Right ventricle myocardium superior (tissue), 1 donor: ENCODE results near the gene NPS. TPM values are rescaled to one million over a fixed set of nuclear protein-coding genes. Genes with fewer than 3 reads are reported as not detected.

Source experiments
- ATAC-seq: fragments of 200-7000 bp; cut with Tn5 transposase; one replicate; pipeline ENCODE4 v1.9.1; 2020; ENCODE audit warnings: mild to moderate bottlenecking; ENCODE audit not compliant: poor library complexity
- DNase-seq: peaks from one replicate; pipeline ENCODE4 v3.0.0-alpha.2; 2020
- intact Hi-C: fragments of 100-400 bp; cut with DNase I; formaldehyde crosslinking; loops from one replicate; pipeline ENCODE4 v1.11.2; 2022
- total RNA-seq: library from RNA; stranded (reverse); fragmentation: NEBNext Ultra II Directional; extraction: Animal tissue kit (Norgen Biotek cat#: 25700); gene quantifications from one replicate; pipeline ENCODE4 v1.2.1, GENCODE V29; 2021
- donor health status: DM: no; HTN: yes; CAD: no; lungs with severe emphysema.

Gene NPS
- total RNA-seq, 1 donor from 2014 or later: not detected

GRCh38 chr10:127552446-127552845 is 3.3 kb downstream of the NPS start:
- ATAC-seq (no peak), DNase-seq (no peak)
- intact Hi-C loops: no loop called here

- no peak for DNase-seq
- intact Hi-C loops: no loop called here
- no peak for ATAC-seq
Measured at GRCh38 chr10:127553417-127553816, 4.3 kb downstream of the NPS start.

GRCh38 chr10:127556916-127557315 is 7.8 kb downstream of the NPS start:
- DNase-seq (no peak), ATAC-seq (no peak)
- intact Hi-C loops: no loop called here

DNA sequence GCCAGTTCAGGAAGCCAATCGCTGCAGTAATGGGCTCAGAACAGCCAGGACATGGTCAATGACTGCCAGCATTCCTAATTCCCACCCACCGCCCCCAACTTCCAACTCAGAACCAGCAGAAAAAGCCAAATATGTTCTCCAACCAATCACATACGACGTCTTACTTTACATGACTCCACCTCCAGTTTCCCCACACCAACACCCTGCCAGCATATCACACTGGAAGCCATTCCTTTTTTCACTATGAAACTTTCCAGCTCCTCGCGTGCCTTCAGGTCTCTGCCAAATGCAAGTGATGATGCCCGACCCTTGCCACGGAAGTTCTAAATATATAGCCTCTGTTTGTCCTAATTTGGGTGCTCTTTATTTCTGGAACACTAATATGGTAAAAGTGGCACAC is 12.5 kb downstream of the NPS start:
- ATAC-seq (no peak), DNase-seq (no peak)
- intact Hi-C loops: no loop called here

DNA sequence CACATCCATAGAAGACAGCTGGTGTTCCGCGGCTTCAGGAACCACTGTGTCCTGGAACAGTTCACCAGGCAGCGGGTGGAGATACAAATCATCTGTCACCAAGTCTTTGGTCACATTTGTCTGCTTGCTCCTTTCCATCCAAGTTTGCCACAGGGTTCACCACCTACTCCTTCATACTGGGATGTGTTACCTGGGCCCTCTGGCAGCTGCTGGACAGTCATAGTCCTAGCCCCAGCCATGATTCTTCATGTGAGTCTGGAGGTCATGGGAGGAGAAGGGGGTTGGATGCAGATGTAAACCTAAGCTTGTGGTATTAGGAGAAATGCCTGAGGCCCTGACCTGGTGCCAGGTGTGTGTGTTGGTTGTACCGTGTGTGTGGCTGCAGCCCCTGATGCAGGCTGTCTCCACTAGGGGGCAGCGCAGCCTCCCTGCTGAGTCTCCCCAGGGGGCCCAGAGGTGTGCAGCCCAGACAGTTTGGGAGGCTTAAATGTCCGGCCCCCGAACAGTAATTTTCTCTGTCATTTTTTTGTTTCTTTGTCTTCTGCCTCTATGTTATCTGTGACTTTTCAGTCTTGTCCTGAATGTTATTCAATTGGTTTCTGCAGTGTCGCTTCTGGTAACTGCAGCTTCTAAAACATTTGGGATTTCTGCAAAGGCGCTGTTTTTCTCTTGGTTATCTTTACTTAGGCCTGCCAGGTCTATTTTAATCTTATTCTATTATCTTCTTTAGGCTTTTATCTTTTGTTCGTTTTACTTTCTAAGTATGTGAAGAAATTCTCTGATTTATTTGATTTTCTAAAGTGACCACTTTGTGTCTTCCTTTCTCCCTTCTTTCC is 14.8 kb downstream of the NPS start:
- ATAC-seq: no peak
- intact Hi-C loops: no loop called here
- DNase-seq: no peak

- DNase-seq (no peak), ATAC-seq (no peak)
- intact Hi-C loops: no loop called here
Measured at GRCh38 chr10:127564644-127565043, 15.5 kb downstream of the NPS start.

DNA sequence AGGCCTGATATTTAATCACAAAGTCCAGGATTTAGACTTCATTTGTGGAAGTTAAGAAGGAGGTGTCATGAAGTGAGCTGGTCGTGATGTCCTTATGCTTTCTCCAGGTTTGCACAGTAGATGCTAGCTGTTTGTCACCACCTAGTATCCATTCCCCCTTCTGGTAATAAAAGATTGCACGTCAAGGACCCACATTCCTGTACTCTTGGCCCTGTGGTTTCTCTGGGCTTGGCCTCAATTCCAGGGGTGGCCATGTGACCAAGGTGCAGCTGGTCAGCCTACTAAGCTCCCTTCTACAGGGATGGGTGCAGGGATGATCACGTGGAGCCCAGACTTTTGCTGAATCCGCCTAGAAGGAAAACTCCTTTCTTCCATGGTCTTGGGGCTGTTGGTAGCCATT is 16.5 kb downstream of the NPS start:
- no peak for DNase-seq
- intact Hi-C loops: no loop called here
- ATAC-seq: no peak

- intact Hi-C loops: no loop called here
- ATAC-seq (no peak), DNase-seq (no peak)
Measured at GRCh38 chr10:127569210-127569609, 20.1 kb downstream of the NPS start.

GRCh38 chr10:127570036-127570435 is 20.9 kb downstream of the NPS start:
- ATAC-seq (no peak), DNase-seq (no peak)
- intact Hi-C loops: no loop called here

GRCh38 chr10:127571386-127571785 is 22.3 kb downstream of the NPS start:
- DNase-seq: no peak
- ATAC-seq: no peak
- intact Hi-C loops: no loop called here

DNA sequence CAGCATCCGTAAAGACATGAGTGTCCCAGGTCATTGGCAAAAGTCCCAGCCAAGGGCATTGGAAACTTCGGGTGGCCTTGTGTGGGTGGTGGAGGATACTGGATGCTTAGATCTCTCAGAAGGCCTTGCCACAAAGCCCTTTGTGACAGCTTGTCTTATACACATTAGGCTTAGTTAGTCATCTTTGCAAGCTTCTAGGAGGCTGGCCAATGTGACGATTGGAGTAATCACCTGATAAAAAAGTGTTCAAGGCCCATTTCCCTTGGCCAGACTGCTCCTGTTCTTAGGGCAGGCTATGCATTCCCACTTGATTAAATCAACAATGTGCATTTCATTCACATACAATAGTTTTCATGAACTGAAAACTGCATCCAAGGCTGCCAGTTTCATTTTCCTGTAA is 26.9 kb downstream of the NPS start:
- ATAC-seq (no peak), DNase-seq (no peak)
- intact Hi-C loops: no loop called here

DNA sequence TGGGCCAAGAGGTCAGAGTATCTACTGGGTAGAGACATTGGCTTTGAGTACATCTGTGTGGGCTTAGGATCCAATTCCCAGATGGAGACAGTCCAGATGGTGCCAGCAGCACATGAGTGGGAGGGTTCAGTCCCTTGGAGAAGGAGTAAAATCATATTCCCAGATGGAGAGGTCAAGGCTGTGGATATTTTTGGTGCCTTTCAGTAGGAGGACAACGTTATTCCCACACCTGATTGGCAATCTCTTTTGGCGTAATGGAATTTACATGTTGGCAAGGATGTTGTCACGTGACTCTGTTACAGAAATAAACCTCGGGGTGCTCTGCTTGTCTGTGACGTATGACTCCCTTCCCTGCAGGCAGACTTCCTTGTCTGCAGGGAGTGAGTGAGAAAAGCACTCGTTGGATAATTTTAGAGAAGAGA is 27.6 kb downstream of the NPS start:
- intact Hi-C loops: no loop called here
- ATAC-seq (no peak), DNase-seq (no peak)

- ATAC-seq (no peak), DNase-seq (no peak)
- intact Hi-C loops: no loop called here
Measured at GRCh38 chr10:127577376-127578258, 28.5 kb downstream of the NPS start.

- intact Hi-C loops: no loop called here
- no peak for DNase-seq
Measured at GRCh38 chr10:127578259-127578960, 29.3 kb downstream of the NPS start.

DNA sequence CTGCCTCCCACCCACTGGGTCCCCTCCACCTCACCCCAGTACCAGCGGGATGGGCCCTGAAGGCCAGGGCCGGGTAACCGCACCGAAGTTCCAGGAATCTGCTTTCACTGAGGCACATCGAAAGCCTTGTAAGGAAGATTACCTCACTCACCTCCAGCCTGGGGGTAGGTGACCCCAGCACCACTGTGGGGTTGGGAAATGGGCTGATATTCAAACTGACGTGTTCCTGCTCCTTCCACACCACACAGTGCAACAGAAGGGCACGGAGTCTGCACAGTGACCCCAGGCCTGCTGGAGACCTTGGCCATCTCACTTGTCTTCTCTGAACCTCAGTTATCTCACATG is 29.8 kb downstream of the NPS start:
- DNase-seq (no peak), ATAC-seq (no peak)
- intact Hi-C loops: no loop called here

More at GRCh38 chr10:127578259-127578960, 29.3 kb downstream of the NPS start:
- ATAC-seq: no peak

- DNase-seq (no peak), ATAC-seq (no peak)
- intact Hi-C loops: no loop called here
Measured at GRCh38 chr10:127579640-127580039, 30.5 kb downstream of the NPS start.

- intact Hi-C loops: no loop called here
- ATAC-seq (no peak), DNase-seq (no peak)
Measured at GRCh38 chr10:127580822-127581221, 31.7 kb downstream of the NPS start.

DNA sequence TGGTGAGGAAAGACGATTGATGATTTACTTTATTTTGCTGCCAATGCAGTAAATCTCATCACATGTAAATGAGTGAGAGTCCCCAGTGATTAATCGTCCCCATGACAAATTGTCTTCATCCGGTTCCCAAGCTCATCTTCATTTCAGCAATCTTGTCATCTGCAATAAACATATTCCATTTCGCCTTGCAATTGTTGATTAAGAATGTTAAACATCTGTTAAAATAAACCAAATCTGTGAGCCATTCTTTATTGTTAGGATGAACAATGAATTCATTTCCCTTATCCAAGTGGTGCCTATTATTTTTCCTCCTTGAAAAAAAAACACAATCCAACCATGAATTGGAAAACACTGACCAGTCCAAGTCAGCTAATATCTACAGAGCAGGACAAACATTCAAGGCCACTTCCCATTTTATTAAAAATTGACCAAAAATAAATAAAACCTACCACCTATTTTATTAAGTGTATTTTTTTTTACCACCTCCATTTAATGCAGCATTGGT is 36.5 kb downstream of the NPS start:
- no peak for ATAC-seq
- DNase-seq: no peak
- intact Hi-C loops: no loop called here

GRCh38 chr10:127587668-127588365 is 38.7 kb downstream of the NPS start:
- DNase-seq (no peak), ATAC-seq (no peak)
- intact Hi-C loops: no loop called here
